HEK293T (cell line): ENCODE results near the gene EML4.

Experiments
- ELF4 ChIP-seq: fragments of 450-650 bp; IDR thresholded peaks from 2 replicates; pipeline ENCODE4 v1.6.1; 2017; ENCODE audit warnings: antibody characterized with exemption
- FOXA1 ChIP-seq: fragments of 450-650 bp; IDR thresholded peaks from 2 replicates; pipeline ENCODE4 v1.6.1; 2016; ENCODE audit warnings: mild to moderate bottlenecking
- FOXK2 ChIP-seq: fragments of 450-650 bp; IDR thresholded peaks from 2 replicates; pipeline ENCODE4 v1.6.1; 2016; ENCODE audit warnings: mild to moderate bottlenecking
- FOXM1 ChIP-seq: fragments of 450-650 bp; IDR thresholded peaks from 2 replicates; pipeline ENCODE4 v1.6.1; 2017; ENCODE audit warnings: mild to moderate bottlenecking, borderline replicate concordance
- LEF1 ChIP-seq: fragments of 450-650 bp; IDR thresholded peaks from 2 replicates; pipeline ENCODE4 v1.6.1; 2017; ENCODE audit warnings: mild to moderate bottlenecking, borderline replicate concordance
- NFRKB ChIP-seq: fragments of 450-650 bp; IDR thresholded peaks from 2 replicates; pipeline ENCODE4 v1.6.1; 2016; ENCODE audit warnings: mild to moderate bottlenecking, moderate library complexity
- PKNOX1 ChIP-seq: fragments of 450-650 bp; IDR thresholded peaks from 2 replicates; pipeline ENCODE4 v1.6.1; 2016
- SP1 ChIP-seq: fragments of 450-650 bp; IDR thresholded peaks from 2 replicates; pipeline ENCODE4 v1.6.1; 2017
- ZNF384 ChIP-seq: fragments of 450-650 bp; IDR thresholded peaks from 2 replicates; pipeline ENCODE4 v1.6.1; 2016

GRCh38 chr2:42196403-42197267 lies 27.5 kb downstream of the EML4 start:
- TF ChIP-seq FOXA1 = no peak
- no peak for TF ChIP-seq ZNF384
- TF ChIP-seq PKNOX1 = no peak
- TF ChIP-seq FOXK2 = no peak
- TF ChIP-seq NFRKB = no peak
- TF ChIP-seq SP1 = no peak
- TF ChIP-seq FOXM1 = no peak
- TF ChIP-seq ELF4 = no peak
- no peak for TF ChIP-seq LEF1
